ENCODE measurements around the gene DNAJB8.

The DNAJB8 gene

DNA sequence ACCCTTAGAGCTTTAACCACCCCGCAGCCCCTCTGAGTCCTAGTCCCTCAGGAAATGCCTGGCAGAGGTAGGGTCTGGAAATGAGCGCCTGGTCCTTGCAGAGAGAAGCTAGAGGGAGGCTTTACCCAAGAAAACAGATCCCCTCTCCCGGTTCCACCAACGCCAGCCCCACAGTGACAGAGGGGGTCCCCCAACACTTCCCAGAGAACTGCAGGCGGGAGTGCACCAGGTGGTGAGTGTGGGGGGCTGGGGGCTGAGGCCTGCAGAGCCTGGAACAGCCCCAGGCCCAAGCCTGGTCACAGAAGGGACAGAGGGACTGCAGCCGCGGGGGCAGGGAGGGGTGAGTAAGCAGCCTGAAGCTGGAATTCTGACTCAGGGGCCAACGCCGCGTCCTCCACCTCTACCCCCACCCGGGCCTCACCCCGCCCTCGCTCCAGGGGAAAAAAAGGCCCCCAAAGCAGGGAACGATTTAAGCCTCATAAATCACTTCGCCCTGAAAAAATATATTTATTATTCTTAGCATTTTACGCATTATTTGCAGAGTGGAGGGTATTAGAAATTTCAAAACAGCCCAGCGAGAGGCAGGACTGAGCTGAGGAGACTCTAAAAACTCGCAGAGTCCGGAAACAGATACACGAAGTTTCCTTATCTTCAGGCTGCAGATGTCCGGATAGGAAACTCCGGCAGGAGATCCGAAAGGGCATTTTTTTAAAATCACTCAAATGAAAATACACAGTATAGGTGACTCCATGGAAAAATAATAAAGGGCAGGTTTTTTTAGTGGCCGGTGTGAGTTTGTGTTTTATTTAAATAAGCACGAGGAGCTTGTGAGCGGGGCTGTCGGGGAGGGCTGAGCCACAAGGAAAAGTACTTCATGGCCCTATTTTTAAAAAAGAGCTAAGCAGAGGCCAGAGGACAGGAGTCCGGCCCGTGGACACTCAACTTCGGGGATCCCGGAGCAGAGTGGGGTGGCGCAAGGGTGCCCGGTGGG is 16.3 kb upstream of the DNAJB8 start:
- DNase-seq (ENCODE audit: low spot score): no peak

DNA sequence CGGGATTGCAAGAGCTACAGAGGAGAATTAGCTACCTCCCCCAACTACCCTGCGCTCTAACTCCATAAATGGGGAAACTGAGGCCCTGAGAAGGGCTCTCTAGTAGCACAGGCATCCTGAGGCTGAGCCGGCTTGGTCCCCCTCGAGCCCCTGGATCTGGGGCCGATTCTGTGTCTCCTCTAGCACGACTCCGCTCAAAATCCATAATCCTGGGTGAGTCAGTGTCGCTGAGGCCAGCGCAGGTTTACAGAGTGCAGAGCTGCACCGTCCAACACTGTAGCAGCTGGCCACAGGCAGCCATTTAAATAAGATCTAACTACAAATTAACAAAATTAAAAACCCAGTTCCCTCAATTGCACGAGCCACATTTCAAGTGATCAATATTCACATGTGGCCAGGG is 15.5 kb upstream of the DNAJB8 start:
- no peak for DNase-seq (ENCODE audit: low spot score)

DNA sequence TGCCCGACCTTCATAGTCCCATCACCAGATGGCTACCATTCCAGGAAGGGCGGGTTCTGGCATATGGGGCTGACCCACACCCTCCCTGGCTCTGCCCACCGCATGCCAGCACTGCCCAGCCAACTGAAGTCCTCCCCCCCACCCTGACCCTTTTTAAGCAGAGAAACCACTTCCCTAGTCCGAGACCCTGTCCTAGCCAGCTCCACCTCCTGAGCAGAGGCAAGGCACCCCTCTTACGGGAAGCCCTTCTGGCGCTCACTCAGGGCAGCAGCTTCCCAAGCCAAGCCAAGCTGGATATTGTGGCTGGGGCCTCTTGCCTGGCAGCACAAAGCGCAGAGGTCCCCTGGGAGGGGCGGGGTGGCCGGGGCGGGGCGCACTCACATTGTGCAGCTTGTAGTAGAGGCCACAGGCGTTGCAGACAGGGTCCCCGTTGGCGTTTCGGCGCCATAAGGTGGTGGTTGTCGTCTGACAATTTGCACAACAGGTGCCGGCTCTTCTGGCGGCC is 14.8 kb upstream of the DNAJB8 start:
- no peak for DNase-seq (ENCODE audit: low spot score)

DNA sequence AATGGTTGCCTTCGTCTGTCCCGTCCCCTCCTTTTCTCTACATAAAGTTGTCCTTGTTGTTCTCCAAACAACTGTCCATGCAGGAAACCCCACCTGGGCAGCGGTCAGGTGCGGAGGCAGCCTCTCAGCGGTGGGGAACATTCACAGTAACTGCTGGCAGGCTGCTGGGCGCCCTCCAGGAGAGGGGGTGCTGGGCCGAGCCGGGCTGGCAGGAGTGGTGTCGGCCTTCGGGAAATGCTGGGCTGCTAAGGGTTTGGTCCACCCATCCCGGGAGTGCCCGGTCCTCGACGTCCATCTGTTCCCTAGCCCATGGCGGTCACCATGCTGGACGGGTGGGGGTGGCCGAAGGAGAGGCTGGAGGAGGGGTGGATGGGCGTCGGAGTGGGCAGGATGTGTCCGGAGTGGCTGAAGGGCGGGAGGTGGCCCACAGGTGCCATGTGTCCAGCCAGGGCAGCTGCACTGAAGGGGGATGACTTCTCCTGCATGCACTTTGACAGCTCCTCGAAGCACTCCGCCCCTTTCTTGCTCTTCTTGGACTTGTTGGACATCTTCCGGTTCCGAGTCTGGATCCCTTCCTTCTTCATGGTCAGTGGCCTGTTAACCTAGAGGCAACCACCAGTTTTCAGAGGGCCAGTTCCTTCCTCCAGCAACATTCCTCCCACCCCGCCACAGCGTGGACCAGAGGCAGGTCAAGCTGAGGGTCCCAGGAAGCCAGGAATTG is 14.2 kb upstream of the DNAJB8 start:
- DNase-seq (ENCODE audit: low spot score): no peak

DNA sequence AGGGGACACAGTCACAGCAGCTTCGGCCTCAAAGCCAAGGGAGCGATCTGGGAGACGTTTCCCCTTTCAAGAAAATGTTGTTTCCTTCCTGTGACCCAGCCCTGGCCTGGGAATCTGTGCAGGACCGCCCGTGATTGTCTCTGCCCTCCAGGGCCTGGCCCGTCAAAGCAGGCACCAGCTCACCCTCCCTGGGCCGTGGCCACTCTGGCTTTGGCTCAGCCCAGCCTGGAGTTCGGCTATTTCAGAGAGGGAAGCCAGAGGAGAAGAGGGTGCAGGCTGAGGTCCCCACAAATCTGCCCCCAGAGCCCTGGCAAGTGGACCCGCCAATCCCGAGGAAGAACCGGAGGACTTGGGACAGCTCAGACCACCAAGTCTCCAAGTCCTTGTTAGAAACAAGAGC is 13.6 kb upstream of the DNAJB8 start:
- no peak for DNase-seq (ENCODE audit: low spot score)

DNA sequence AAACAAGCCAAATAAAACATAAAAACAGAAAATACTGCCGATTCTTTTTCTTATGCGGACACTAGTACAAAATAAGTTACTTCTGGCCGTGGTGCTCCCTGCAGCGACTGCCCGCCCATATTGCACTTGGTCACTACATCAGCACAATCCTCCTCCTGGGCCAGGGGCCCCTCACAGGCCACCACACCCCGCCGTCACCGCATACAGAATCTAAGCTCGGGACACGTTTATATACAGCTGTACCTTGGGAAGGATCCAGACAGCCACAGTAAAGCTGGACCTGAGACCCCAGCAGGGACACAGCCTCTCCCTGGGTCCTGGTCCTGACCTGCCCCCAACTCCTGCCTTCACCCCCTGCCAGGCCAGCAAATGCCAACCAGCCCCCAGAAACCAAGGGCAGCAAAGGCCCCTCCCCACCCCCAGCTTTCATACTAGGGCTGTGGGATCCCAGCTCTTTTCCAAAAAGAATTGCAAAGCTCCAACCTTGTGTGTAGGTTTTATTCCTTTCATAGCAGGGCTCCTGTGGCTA is 12.9 kb upstream of the DNAJB8 start:
- DNase-seq (ENCODE audit: low spot score): no peak

DNA sequence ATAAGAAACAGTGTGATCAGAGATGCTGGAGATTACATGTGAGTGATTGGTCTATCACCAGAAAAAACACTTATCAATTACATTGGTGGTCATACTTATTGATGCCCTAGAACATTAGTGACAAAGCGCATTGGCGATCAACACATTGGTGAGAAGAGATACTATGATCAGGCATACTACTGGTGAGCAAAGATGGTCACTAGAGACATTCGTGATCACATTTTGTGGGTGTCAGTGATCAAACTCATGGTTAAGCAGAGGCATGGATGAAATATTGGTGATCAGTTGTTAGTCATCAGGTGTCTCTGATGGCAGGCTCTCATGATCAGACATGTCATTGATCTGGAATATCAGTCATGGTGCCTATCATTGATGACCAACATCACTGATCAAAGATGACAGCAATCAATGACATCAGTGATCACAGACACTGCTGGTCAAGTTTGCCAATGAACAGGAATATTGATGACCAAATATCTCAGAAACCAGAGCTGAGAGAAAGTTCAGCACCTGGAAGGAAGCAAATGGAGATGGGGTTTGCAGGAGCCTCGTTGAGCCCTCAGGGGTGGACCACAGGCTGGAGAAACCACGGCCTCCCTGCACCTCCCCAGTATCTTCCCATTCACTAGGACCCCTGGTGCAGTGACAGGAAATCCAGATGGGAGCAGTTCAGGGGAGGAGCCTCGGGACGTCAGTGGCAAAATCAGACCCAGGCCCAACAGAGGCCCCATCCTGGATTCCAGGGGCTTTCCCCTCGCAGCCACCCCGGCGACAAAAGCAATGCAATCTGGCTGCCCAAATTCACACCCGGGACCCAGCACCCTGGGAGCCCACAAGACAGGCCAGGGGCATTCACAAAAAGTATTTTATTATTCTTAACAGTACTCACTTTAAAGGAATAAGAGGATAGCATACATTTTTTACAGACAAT is 12.2 kb upstream of the DNAJB8 start:
- no peak for DNase-seq (ENCODE audit: low spot score)

DNA sequence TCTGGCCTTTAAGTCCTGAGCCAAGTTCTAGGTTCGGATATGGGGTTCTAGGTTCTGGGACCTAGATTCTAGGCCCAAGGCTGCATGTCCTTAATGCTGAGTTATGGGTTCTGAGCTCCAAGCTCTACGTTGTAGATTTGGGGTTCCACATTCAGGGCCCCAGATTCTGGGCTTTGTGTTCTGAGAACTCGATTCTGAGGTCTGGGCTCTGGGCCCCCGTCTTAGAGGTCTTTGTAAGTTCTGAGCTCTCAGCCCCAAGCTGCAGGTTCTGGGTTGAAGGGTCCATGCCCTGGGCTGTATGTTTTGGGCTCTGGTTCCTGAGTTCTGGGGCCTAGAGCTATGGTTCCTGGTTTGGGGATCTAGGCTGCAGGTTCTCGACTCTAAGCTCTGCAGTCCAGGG is 10.0 kb upstream of the DNAJB8 start:
- DNase-seq (ENCODE audit: low spot score): no peak

DNA sequence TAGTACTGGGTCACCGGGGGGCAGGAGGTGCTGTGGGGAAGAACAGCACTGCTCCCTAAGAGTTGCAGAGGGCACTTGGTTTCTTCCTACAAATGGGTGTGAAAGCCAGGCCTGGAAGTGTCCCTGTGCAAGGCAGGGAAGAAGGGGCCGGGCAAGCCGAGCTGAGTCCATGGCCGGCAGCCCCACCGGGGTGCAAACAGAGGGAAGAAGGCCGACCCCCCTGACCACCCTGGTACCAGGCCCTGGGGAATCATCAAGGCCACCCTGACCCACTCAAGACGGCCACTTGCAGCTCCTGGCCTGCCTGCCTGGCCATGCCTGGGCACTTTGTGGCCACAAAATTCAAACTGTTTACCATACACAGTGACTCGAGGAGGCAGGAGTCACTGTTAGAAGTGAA is 8.7 kb upstream of the DNAJB8 start:
- no peak for DNase-seq (ENCODE audit: low spot score)

DNA sequence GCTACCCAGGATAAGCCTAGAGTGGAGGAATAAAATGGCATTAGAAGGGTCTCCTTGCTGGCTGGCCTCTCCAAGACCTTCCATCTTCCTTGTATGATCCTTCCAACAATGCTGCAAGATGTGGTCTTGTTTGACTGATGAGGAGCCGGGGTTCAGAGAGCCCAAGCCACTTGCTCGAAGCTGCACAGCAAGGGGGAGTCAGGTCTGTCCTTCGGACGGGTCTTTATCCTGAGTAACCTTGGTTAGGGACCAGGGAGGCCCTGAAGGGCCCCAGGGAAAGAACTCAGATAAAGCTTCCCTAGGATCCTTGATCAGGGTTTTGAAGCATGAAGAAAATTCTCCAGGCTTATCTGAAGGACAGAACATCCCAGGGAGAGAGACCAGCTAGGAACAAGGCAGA is 7.0 kb upstream of the DNAJB8 start:
- DNase-seq (ENCODE audit: low spot score): no peak

DNA sequence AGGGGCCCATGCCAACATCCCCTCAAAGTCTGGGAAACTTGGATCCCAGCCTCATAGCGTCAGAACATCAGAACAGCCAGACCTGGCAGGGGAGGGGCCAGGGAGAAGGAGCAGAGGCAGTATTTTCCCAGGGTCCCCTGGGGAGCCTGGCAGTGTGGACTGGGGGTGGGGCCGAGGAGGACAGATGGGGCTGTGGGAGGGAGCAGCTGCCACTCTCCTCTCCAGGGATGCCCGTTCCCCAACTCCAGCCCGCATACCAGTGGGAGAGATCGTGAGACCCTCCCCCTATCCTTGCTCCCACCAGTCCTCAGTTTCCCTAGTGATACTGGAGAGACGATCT is 6.5 kb upstream of the DNAJB8 start:
- DNase-seq (ENCODE audit: low spot score): no peak

DNA sequence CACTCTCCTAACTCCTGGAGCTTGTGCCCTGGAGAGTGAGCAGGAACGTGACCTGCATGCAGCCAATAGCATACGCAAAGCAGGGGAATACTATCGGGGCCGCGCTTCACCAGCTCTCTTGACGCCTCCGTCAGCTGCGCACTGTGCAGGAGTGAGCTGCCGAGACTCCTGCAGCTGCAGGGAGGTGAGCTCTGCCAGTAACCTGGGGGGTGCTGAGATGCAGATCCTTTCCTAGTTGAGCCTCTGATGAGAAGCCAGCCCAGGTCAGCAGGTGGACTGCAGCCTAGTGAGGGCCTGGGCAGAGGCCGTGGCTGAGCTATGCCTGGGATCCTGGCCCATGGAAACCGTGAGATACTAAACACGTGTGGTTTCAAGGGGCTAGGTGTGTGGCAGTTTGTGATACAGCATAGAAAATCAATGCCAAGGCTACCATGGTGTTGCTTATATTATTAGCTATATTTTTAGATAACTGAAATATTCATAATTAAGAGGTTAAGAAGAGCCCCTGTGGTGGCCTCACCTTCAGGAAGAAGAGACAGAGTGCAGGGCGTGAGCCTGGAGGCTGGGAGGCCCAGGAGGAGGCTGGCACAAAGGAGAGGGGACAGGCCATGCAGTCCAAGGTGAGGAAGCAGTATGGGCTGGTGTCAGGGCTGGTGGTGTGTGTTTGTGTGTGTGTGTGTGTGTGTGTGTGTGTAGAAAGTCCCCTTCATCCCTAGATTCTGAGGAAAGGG is 5.9 kb upstream of the DNAJB8 start:
- DNase-seq (ENCODE audit: low spot score): no peak

DNA sequence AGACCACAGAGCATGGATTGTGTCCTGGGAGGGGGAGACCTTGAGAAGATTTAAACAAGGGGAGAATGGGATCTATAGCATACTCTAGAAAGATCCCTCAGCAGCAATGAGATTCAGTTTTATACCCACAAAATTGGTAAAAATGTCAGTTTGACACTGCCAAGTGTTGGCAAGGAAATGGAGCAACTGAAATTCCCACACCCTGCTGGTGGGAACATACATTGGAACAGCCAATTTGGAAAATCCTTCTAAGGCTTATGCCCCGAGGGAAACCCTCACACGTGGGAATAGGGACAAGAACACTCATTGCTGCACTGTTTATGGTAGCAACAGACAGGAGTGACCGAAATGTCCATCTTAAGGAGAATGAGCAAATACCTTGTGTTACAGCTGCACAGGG is 5.0 kb upstream of the DNAJB8 start:
- DNase-seq (ENCODE audit: low spot score): no peak

DNA sequence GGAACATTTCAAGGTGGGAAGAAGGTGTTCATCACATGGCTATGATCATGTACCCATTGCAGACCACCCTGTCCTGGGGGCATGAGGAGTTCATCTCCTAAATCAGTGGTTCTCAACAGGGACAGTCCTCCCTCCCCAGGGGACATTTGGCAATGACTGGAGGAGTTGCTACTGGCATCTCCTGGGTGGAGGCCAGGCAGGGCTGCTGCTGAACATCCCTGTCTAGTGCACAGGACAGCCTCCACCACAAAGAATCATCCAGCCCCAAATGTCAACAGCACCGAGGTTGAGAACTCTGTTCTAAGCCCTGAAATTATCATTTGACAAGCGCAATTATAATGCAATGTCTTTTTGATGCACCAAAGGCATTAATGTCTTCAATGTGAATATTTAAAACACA is 4.4 kb upstream of the DNAJB8 start:
- DNase-seq (ENCODE audit: low spot score): no peak

DNA sequence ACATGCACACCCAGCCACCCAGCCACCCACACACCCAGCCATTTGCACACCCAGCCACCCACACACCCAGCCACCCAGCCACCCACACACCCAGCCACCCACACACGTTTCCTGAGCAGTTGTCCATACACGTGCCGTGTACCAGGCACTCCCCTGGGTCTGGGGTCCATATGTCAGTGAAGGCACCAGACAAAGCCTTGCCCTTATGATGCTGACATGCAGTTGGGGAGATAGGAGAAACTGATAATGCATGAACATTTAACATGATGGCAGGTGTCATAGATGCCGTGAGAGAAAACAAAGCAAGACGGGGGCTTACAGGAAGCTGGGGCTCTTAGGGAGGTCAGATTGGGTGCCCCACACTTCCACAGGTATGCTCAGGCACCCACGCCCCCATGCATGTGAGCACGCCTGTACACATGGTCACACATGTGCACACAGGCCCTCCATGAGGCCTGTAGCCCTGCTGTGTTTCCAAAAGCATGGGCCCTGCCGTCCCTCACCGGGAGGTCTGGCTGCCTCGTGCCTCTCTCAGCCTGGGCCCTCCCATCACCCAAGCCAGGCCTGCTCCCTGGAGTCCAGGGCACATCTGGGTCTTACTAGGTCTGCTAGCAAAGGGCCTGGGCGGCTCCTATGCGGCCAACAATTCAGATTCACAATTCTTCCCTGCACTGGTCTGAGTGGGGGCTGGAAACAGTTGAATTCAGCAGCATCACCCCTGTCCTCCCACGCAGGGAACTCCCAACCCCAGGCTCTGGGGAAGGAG is 3.6 kb upstream of the DNAJB8 start:
- DNase-seq (ENCODE audit: low spot score): no peak

DNA sequence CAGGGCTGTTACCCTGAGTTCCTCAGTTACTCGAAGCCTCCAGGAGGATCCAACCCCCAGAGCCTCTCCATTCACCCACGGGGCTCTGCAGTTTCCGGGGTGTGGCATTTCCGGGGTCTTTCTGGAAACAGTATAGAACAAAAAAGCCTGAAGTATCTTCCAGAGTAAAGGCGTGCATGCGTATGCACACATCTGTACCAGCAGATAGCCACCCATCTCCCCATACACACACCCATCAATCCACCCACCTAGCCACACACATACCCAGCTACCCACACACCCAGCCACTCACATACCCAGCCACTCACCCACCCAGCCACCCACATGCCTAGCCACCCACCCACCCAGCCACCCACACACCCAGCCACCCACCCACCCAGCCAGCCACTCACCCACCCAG is 2.9 kb upstream of the DNAJB8 start:
- DNase-seq (ENCODE audit: low spot score): no peak

DNA sequence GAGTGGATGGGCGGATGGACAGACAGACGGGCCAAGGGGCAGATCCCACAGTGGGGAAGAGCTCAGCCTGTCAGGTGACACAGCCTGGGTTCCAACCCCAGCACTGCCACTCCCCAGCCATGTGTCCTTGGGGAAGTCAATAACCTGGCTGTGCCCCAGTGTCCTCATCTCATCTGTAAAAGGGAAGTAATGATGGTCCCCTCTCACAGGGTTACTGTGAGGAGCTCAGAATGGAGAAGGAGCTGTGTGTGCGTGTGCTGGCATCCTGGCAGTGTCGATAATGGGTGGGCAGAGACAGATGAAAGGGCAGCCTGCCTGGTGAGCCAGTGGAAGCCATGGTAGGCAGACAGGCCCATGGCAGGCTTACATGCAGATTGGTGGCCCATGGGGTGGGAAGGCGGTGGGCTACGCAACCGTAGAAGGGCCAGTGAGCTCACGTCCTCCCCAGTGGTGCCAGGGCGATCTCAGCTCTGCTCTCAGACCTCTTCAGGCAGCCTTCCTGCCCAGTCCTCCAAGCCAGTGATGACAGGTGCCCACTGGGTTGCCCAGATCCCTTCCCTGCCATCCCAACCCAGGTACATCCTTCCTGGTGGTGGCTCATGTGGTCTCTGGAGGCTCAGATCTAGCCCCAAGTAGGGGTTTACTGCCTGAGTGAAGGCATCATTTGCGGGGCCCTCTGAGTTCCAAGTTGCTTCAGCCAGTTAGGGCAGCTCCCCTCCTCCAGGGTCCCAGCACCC is 2.3 kb upstream of the DNAJB8 start:
- no peak for DNase-seq (ENCODE audit: low spot score)

DNA sequence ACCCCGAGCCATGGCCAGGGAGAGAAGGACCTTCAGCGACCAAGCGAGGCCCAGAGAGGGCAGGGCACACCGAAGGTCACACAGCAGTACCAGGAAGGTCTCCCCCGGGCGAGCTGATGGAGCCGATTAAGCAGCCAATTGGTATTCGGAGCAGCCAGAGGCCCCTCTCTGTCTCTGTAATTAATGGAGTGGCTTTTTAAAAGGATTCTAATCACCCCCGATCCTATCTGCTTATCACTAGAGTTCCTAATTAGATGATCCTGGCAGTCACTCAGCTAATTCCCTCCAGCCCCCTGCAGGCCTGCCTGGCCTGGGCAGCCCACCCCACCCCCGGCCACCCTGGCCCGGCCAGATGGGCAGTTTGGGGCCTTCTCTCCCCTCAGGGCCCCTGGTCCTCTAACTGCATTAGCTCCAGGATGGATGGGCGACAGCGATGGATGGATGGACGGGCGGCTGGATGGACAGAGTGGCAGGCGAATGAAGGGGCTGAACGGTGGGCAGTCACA is 1.6 kb upstream of the DNAJB8 start:
- no peak for DNase-seq (ENCODE audit: low spot score)

DNA sequence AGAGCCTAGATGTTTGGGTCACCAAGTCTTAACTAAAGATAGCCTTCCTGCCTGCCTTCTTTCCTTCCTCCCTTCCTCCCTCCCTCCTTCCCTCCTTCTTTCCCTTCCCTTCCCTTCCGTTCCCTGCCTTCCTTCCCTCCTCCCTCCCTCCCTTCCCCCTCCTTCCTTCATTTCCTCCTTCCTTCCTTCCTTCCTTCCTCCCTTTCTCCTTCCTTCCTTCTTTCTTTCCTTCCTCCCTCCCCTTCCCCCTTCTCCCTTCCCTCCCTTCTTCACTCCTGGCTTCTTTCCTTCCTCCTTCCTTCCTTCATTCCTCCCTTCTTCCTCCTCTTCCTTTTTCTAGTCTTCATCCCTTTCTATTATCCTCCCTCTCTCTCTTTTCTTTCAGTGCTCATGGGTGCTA is 2.0 kb downstream of the DNAJB8 start:
- DNase-seq (ENCODE audit: low spot score): no peak

DNA sequence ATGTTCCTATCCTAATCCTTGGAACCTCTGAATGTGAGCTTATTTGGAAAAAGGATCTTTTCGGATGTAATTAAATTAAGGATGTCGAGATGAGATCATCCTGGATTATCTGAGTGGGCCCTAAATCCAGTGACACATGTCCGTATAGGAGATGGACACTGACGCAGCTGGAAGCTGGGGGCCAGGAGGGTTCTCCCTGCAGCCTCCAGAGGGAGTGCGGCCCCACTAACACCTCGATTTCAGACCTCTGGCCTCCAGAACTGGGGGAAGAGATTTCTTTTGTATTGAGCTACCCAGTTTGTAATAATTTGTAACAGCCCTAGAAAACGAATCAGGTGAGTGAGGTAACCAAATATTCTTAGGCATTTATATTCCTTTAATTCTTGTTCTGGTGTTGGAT is 2.5 kb downstream of the DNAJB8 start:
- no peak for DNase-seq (ENCODE audit: low spot score)

All from activated CD4-positive, alpha-beta T cell treated with anti-CD3 and anti-CD28 coated beads, Interleukin-2, Interleukin-4, amounts not matched to agents 100 ng/mL and 50 ng/mL, durations not matched to agents 16 hours and 8 hours (primary cell).